ENCODE results near the gene GALR1. TPM values are rescaled to one million over a fixed set of nuclear protein-coding genes. Genes with fewer than 3 reads are reported as not detected.

The GALR1 gene
- total and polyA plus RNA-seq, 2 experiments from 2014 or later, result not detected

- Histone ChIP-seq H3K27me3 (peaks cover 92% of the 10 kb centered on the region), H3K4me1 (ENCODE audit: low read depth) (no peaks in the 10 kb centered on the region), H3K9me3 (ENCODE audit: low read depth) (no peaks in the 10 kb centered on the region), H3K36me3 (no peaks in the 10 kb centered on the region), H3K27ac (no peak overlapping the region), H3K4me3 (peak overlapping the region; percentile 32)
- DNase-seq (ENCODE audit: low read depth in 1 of 2, low spot score in 1 of 2), result peak in 1 of 2 donors; percentile 28
- TF ChIP-seq CTCF (IDR thresholded peaks at IDR 0.05; ENCODE audit: low read depth, low read length), result no peak
Observed at GRCh38 chr18:77250926-77251729, 1.5 kb downstream of the GALR1 start.

GRCh38 chr18:77251730-77252050, 2.0 kb downstream of the GALR1 start:
- no peak for TF ChIP-seq CTCF (IDR thresholded peaks at IDR 0.05; ENCODE audit: low read depth, low read length)
- DNase-seq (ENCODE audit: low read depth in 1 of 2, low spot score in 1 of 2), result no peak
- no peaks in the 10 kb centered on the region for H3K36me3 ChIP-seq
- no peaks in the 10 kb centered on the region for H3K4me1 ChIP-seq (ENCODE audit: low read depth)
- H3K27me3 ChIP-seq, result peaks cover 94% of the 10 kb centered on the region
- no peaks in the 10 kb centered on the region for H3K9me3 ChIP-seq (ENCODE audit: low read depth)
- H3K27ac ChIP-seq, result no peak overlapping the region
- no peak overlapping the region for H3K4me3 ChIP-seq

GRCh38 chr18:77254711-77255405, 5.2 kb downstream of the GALR1 start:
- peaks cover 76% of the 10 kb centered on the region for H3K27me3 ChIP-seq
- no peak for TF ChIP-seq CTCF (IDR thresholded peaks at IDR 0.05; ENCODE audit: low read depth, low read length)
- no peaks in the 10 kb centered on the region for H3K9me3 ChIP-seq (ENCODE audit: low read depth)
- no peaks in the 10 kb centered on the region for H3K36me3 ChIP-seq
- H3K4me3 ChIP-seq, result no peak overlapping the region
- no peak for DNase-seq (ENCODE audit: low read depth in 1 of 2, low spot score in 1 of 2)
- H3K27ac ChIP-seq, result no peak overlapping the region
- H3K4me1 ChIP-seq (ENCODE audit: low read depth), result no peaks in the 10 kb centered on the region

DNA sequence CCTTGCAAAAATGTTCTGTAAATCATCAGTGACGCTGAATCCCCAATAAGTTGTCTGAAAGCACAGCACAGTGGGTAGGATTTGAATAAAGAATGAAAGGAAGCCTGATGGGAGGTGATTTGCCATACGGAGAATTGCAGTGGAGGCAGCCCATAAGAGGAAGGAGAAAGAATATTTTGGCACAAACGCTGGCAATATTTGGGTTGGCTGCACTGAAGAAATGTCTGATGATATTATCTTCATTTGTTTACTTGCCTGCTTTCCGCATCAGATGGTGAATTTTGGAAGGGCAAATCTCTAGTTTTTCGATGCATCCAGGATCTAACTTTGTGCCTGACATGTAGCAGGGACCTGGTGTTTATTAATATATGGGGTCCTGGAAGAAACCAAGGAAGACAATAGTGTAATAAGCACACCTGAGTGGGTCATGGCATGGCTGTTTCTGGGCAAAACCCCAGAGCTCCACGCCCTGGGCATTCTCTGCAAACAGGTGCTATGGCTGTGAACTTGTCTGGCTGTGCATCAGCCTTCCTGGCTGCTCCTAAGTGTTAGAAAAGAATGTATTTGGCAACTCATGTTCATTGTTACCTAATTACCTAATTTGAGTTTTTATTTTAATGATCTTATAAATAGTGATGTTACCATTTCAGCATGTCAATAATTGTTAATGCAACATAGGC, 5.9 kb downstream of the GALR1 start:
- Histone ChIP-seq H3K27ac (no peak overlapping the region), H3K27me3 (peaks cover 69% of the 10 kb centered on the region), H3K4me1 (ENCODE audit: low read depth) (no peaks in the 10 kb centered on the region), H3K9me3 (ENCODE audit: low read depth) (no peaks in the 10 kb centered on the region), H3K4me3 (no peak overlapping the region), H3K36me3 (no peaks in the 10 kb centered on the region)
- DNase-seq (ENCODE audit: low read depth in 1 of 2, low spot score in 1 of 2), result no peak
- no peak for TF ChIP-seq CTCF (IDR thresholded peaks at IDR 0.05; ENCODE audit: low read depth, low read length)

DNA sequence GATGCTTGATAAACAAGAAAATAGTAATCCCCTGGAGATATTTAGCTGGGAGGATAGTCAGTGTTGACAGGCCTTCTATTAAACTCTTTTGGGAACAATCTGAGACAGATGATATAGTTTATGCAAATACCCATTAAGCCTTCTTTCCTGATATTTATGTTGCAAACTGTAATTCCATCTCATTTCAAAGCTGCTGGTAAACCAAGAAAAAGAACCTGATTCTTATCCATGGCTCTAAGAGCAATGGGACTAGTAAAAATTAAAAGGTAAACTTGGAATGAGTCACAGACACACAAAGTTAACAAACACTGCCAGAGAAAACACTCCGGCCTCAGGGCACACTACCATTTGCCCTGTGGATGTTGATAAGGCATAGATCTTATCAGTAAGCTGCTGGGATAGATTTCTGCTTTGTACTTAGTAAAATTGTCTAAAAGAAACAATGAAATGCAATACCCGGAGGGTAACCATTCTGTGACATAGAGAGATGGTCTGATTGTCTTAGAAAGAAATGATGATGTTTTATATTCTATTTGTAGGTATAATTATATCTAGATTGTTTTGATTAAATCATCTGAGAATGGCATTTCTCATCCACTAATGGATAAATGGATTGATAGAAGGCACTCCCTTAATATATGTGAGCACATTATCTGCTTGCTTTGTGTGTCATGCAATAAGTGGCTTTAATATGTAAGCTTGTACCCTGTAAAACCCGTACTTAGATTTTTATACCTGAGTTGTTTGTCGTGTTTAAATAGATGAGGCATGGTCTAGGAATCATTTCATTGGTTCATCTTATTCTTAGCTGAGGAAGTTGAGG, 13.2 kb downstream of the GALR1 start:
- no peak overlapping the region for H3K27ac ChIP-seq
- no peaks in the 10 kb centered on the region for H3K36me3 ChIP-seq
- H3K4me3 ChIP-seq, result no peak overlapping the region
- TF ChIP-seq CTCF (IDR thresholded peaks at IDR 0.05; ENCODE audit: low read depth, low read length), result no peak
- H3K27me3 ChIP-seq, result no peaks in the 10 kb centered on the region
- no peaks in the 10 kb centered on the region for H3K4me1 ChIP-seq (ENCODE audit: low read depth)
- DNase-seq (ENCODE audit: low read depth in 1 of 2, low spot score in 1 of 2), result no peak
- no peaks in the 10 kb centered on the region for H3K9me3 ChIP-seq (ENCODE audit: low read depth)

Data from cardiac muscle cell (in vitro differentiated cells and primary cell).